ENCODE measurements around the gene STK32B.
"Not testable (repeated sequence)": the region's sequence is repeated elsewhere in the genome, so short reads cannot be mapped to it uniquely, and the experiment has no call there.

The STK32B gene

DNA sequence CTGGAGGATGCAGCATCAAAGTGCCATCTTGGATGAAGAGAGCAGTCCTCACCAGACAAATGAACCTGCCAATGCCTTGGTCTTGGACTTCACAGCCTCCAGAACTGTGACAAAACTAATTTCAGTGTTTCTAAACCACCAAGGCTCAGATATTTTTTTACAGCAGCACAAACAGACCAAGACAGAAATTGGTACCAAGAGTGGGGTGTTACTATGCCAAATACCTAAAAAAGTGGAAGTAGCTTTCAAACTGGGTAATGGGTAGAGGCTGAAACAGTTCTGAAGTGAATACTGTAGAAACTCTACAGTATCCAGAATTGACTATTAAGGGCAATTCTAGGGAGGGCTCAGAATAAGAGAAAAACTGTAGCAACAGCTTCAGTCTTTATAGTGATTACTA is 170.8 kb downstream of the STK32B start:
- H3K4me3 ChIP-seq (replicated peaks; ENCODE audit: low read depth, low read length), result no peak overlapping the region
- no peak for DNase-seq (ENCODE audit: extremely low read depth, low read depth)
- TF ChIP-seq, protein P1, sequence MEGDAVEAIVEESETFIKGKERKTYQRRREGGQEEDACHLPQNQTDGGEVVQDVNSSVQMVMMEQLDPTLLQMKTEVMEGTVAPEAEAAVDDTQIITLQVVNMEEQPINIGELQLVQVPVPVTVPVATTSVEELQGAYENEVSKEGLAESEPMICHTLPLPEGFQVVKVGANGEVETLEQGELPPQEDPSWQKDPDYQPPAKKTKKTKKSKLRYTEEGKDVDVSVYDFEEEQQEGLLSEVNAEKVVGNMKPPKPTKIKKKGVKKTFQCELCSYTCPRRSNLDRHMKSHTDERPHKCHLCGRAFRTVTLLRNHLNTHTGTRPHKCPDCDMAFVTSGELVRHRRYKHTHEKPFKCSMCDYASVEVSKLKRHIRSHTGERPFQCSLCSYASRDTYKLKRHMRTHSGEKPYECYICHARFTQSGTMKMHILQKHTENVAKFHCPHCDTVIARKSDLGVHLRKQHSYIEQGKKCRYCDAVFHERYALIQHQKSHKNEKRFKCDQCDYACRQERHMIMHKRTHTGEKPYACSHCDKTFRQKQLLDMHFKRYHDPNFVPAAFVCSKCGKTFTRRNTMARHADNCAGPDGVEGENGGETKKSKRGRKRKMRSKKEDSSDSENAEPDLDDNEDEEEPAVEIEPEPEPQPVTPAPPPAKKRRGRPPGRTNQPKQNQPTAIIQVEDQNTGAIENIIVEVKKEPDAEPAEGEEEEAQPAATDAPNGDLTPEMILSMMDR (IDR thresholded peaks at IDR 0.05; ENCODE audit: low read depth, low read length, missing control alignments), result no peak

DNA sequence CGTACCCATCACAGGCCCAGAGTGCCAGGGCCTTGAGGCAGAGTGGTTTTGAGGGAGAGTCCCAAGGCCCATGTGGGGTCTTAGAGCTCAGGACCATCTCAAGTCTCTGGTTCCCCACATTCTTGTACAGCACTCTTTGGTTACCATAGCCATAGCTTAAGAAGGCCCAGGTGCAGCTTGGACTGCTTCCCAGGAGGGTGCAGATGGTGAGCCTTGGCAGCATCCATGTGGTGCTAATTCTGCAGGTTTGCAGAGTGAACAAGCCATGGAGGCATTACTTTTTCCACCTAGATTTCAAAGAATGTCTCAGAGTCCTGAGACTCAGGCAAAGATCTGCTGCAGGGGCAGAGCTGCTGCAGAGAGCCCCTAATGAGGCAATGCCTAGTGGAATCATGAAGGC is 171.7 kb downstream of the STK32B start:
- TF ChIP-seq, protein P1 (IDR thresholded peaks at IDR 0.05; ENCODE audit: low read depth, low read length, missing control alignments), result no peak
- no peak overlapping the region for H3K4me3 ChIP-seq (replicated peaks; ENCODE audit: low read depth, low read length)
- DNase-seq (ENCODE audit: extremely low read depth, low read depth), result no peak

DNA sequence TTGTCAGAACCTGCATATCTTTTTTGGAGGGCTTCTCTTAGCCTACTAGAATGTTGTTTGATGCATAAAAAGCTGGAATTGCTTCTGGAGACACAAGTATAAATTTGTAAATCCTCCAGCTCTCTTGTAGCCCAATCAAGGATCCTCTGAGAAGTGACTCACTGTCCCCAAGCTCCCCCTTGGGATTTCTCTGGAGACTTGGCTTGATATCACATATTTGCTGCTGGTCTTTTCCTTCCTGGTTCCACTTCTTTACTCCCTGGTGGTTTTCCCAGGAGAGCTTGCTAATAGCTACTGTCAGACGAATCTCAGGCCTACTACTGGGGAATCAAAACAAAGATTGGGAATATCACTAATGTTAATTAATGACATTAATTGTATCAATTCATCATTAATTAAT is 173.1 kb downstream of the STK32B start:
- DNase-seq (ENCODE audit: extremely low read depth, low read depth), result no peak
- H3K4me3 ChIP-seq (replicated peaks; ENCODE audit: low read depth, low read length), result no peak overlapping the region
- TF ChIP-seq, protein P1 (IDR thresholded peaks at IDR 0.05; ENCODE audit: low read depth, low read length, missing control alignments), result no peak

DNA sequence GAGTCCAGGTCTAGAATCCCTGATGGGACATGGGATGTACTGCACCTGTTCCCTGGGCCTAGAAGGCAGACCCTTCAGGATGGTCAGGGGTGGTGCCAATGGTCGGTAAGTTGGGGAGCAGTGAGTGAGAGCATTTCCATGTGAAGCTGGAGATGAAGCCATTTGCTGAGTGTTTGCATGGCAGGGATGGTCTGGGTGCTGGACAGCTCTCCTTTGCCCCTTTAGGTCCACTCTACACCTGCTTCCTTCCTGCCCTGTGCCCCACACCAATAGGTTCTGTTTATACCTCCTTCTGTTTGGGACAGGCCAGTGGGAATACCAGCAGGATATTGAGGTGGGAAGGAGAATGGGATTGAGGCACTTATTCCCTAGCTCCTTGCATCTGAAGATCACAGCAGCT is 181.3 kb downstream of the STK32B start:
- DNase-seq (ENCODE audit: extremely low read depth, low read depth), result no peak
- H3K4me3 ChIP-seq (replicated peaks; ENCODE audit: low read depth, low read length), result no peak overlapping the region
- TF ChIP-seq, protein P1 (IDR thresholded peaks at IDR 0.05; ENCODE audit: low read depth, low read length, missing control alignments), result no peak

DNA sequence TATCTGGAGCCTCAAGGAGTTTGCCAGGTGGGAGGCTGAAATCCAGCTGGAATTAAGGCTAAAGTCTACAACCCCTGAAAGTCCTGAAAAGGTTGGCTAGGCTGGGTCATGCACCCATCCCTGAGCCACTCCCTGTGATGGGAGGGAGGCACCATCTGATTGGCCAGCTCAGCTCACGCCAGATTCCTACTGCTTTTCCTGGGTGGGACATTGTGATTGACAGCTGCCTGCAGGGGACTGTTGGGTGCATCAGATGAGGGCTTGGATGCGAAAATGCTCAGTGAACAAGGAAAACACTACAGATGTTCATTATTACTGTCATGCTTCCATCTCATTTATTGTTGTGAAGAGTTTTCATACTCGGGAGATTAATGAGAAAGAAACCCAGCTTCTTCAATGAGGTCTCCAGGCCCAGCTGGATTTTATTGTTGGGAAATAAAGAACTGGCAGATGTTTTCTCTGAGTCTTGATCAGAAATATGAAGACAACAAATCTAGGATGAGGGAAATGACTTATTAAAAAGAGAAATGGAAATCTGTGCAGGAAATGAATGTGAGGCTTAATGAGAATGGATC is 185.9 kb downstream of the STK32B start:
- H3K4me3 ChIP-seq (replicated peaks; ENCODE audit: low read depth, low read length), result no peak overlapping the region
- TF ChIP-seq, protein P1 (IDR thresholded peaks at IDR 0.05; ENCODE audit: low read depth, low read length, missing control alignments), result no peak
- DNase-seq (ENCODE audit: extremely low read depth, low read depth), result no peak

DNA sequence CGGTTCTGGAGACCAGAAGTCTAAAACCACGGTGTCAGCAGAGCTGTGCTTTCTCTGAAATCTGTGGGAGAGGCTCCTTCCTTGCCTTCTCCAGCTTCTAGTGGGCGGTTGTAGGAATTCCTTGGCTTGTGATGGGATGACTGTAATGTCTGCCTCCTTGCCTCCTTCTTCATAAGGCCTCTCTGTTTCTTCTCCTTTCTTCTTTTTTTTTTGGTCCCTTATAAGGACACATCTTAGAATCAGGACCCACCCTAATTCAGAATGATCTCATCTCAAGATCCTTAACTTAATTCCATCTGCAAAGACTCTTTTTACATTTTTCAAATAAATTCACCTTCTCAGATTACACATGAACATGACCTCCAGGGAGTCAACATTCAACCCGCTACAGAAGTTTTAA is 186.9 kb downstream of the STK32B start:
- no peak overlapping the region for H3K4me3 ChIP-seq (replicated peaks; ENCODE audit: low read depth, low read length)
- peak; percentile 41 for DNase-seq (ENCODE audit: extremely low read depth, low read depth)
- TF ChIP-seq, protein P1 (IDR thresholded peaks at IDR 0.05; ENCODE audit: low read depth, low read length, missing control alignments), result no peak

DNA sequence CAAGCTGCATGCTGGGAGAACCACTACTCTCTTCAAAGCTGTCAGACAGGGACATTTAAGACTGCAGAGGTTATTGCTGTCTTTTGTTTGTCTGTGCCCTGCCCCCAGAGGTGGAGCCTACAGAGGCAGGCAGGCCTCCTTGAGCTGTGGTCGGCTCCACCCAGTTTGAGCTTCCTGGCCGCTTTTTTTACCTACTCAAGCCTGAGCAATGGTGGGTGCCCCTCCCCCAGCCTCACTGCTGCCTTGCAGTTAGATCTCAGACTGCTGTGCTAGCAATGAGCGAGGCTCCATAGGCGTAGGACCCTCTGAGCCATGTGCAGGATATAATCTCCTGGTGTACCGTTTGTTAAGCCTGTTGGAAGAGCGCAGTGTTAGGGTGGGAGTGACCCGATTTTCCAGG is 195.8 kb downstream of the STK32B start:
- H3K4me3 ChIP-seq (replicated peaks; ENCODE audit: low read depth, low read length); DNase-seq (ENCODE audit: extremely low read depth, low read depth): not testable (repeated sequence)
